Heart right ventricle (tissue), 16 donors: ENCODE data around the gene PDE4D. TPM values are rescaled to one million over a fixed set of nuclear protein-coding genes. Genes with fewer than 3 reads are reported as not detected.

ENCODE experiments used
- ATAC-seq, 8 donors: fragments of 200-7000 bp; cut with Tn5 transposase; one replicate each; pipeline ENCODE4 v1.9.1; 2020; ENCODE audit warnings: mild to moderate bottlenecking in 8 of 8, moderate library complexity in 8 of 8, moderate number of reproducible peaks in 1 of 8
- DNase-seq, 2 donors: peaks; one replicate each; pipeline ENCODE4 v3.0.0-alpha.2; 2020
- H3K27ac ChIP-seq, 10 donors: fragments of 200-600 bp; sonication (generic) in 2 of 10; one replicate each; pipeline versions ENCODE4 v1.5.0 to v1.8.0; 2020 to 2022; ENCODE audit warnings: mild to moderate bottlenecking in 3 of 10
- H3K27me3 ChIP-seq, 7 donors: fragments of 200-600 bp; one replicate each; pipeline ENCODE4 v1.8.0; 2021 to 2022; ENCODE audit warnings: mild to moderate bottlenecking in 2 of 7
- H3K36me3 ChIP-seq, 9 donors: fragments of 200-600 bp; sonication (generic) in 1 of 9; one replicate each; pipeline versions ENCODE4 v1.5.0 to v1.8.0; 2020 to 2022; ENCODE audit warnings: mild to moderate bottlenecking in 2 of 9
- H3K4me1 ChIP-seq, 9 donors: fragments of 200-600 bp; sonication (generic) in 1 of 9; one replicate each; pipeline versions ENCODE4 v1.5.0 to v1.8.0; 2020 to 2022; ENCODE audit warnings: mild to moderate bottlenecking in 4 of 9
- H3K4me3 ChIP-seq, 10 donors: fragments of 200-600 bp; sonication (generic) in 2 of 10; one replicate each; pipeline versions ENCODE4 v1.5.0 to v1.8.0; 2020 to 2022; ENCODE audit warnings: mild to moderate bottlenecking in 7 of 10, moderate library complexity in 2 of 10
- H3K9me3 ChIP-seq, 11 donors: fragments of 200-600 bp in 10 of 11; sonication (generic) in 2 of 11; one replicate each; pipeline versions ENCODE4 v1.5.0 to v1.8.0; 2013 to 2022; ENCODE audit warnings: mild to moderate bottlenecking in 2 of 11, control low read depth in 1 of 11, moderate library complexity in 1 of 11
- WGBS, 2 donors: extraction: QIAGEN DNeasy Blood & Tissue Kit; methylation state at CpG; one replicate each; pipeline ENCODE4 v1.1.7; 2013; ENCODE audit warnings: inconsistent platforms in 1 of 2; 5-methylcytosine and 5-hydroxymethylcytosine counted together
- intact Hi-C, 10 donors: fragments of 100-400 bp; cut with DNase I; formaldehyde crosslinking; loops; one replicate each; pipeline versions ENCODE4 v1.11.1 to v1.14.2; 2022
- polyA plus RNA-seq, 2 donors: library from polyadenylated mRNA; stranded (reverse); fragments of 200-250 nt; gene quantifications; one replicate each; pipeline ENCODE4 v1.2.3, GENCODE V29; 2013
- total RNA-seq, 10 donors: library from RNA; stranded (reverse); fragmentation: NEBNext Ultra II Directional in 3 of 10; extraction: Animal tissue kit (Norgen Biotek cat#: 25700) in 3 of 10; gene quantifications; one replicate each; pipeline versions ENCODE4 v1.2.1 to v1.2.4, GENCODE V29; 2021 to 2023
- TF ChIP-seq, protein P1 (sequence below), 9 donors: fragments of 200-600 bp; sonication (generic) in 2 of 9; IDR thresholded peaks; one replicate each; pipeline versions ENCODE4 v1.5.0 to v1.8.0; 2021 to 2022; ENCODE audit warnings: antibody characterized with exemption in 9 of 9, mild to moderate bottlenecking in 5 of 9, moderate library complexity in 1 of 9
- donor health status: Arrhythmogenic right ventricular cardiomyopathy.
- donor health status: ischemic (EF 13 %, LVEDD 7.1; RV severe dilation, severe dysfunction).
- donor health status: healthy with polysubstance abuse.
- donor health status: DM: no; HTN: yes; CAD: no.
- donor health status: DM: no; HTN: no; CAD: no.
- donor health status: ischemic (EF 25% LVEDD 6.9; RV normal size, moderate dysfunction).
- donor health status: ischemic (EF 25% LVEDD 5.7; RV mildly dilated, moderate dysfunction).
- donor health status: healthy.
- donor health status: DM: yes; HTN: yes; CAD: no.
- donor health status: Ischemic cardiomyopathy.
- donor health status: ischemic (EF 35%, LVEDD 5.7; RV mildly dilated, moderate dysfunction).
- donor health status: nonischemic (EF 11% LVEDD 7.7; RV severe dilation, severe dysfunction).
- donor health status: DM: yes; HTN: yes; CAD: no.
- donor health status: PGD.
- donor health status: ischemic (EF 29% LVEDD 5.4; RV normal size, mild dysfunction).
- donor health status: nonischemic (EF 23%, LVEDD 6.1; RV moderate dilation, normal function).

The PDE4D gene
- total and polyA plus RNA-seq, 12 donors = 5.8 to 83.2 (median 39.5) TPM

DNA sequence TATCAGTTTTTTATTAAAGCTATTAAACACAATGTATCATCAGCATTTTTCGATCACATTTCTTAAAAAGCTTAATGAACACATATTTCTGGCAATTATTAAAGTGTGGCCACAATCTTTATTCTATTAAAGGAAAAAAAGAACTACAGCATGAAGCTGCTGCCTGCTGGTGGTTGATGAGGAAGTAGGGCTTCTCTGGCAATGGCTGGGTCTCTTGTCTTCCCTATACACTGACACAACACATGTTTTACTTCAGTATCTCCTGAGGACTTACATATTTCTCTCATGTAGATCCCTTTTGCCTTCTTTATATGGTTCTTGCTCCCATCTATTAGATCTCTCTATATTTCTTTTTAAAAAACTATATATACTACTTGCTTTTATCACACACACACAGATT, 719.9 kb downstream of the PDE4D start:
- Histone ChIP-seq H3K4me1 (peaks cover 0 to 22% (median 0%) of the 10 kb centered on the region in 9 donors), H3K27me3 (no peaks in the 10 kb centered on the region), H3K36me3 (peaks cover 0 to 16% (median 0%) of the 10 kb centered on the region in 9 donors), H3K9me3 (no peaks in the 10 kb centered on the region), H3K4me3 (no peak overlapping the region), H3K27ac (no peak overlapping the region)
- DNase-seq = no peak
- 84 to 94% methylated on average over 1 of the region's 1 CpG for WGBS, 2 donors
- TF ChIP-seq, protein P1, sequence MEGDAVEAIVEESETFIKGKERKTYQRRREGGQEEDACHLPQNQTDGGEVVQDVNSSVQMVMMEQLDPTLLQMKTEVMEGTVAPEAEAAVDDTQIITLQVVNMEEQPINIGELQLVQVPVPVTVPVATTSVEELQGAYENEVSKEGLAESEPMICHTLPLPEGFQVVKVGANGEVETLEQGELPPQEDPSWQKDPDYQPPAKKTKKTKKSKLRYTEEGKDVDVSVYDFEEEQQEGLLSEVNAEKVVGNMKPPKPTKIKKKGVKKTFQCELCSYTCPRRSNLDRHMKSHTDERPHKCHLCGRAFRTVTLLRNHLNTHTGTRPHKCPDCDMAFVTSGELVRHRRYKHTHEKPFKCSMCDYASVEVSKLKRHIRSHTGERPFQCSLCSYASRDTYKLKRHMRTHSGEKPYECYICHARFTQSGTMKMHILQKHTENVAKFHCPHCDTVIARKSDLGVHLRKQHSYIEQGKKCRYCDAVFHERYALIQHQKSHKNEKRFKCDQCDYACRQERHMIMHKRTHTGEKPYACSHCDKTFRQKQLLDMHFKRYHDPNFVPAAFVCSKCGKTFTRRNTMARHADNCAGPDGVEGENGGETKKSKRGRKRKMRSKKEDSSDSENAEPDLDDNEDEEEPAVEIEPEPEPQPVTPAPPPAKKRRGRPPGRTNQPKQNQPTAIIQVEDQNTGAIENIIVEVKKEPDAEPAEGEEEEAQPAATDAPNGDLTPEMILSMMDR (IDR thresholded peaks at IDR 0.05) = peak in 3 of 9 donors; percentile 25 to 37 (median 30)
- ATAC-seq = peak in 5 of 8 donors; percentile 44 to 56 (median 45)
- intact Hi-C loops = loop anchor here in 7 of 10 donors (5.0 to 10.0 kb wide), 6 partner anchors 46 to 289 kb away; no protein-coding TSS in a partner anchor

DNA sequence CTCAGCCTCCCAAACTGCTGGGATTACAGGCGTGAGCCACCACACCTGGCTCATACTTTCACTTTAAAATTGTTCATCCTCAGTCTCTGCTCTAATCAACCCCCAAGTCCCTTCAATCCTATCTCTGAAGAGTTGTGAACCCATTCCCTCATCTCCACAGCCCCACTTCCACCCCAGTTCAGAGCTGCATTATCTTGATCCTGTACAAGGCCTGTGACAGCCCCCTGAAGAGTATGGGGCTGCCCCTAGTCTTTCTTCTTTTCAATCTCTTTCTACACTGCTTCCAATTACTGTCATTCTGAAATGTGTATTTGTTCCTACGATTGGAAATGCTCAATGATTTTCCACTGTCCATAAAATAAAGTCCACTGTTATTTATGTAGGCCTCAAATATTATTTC, 722.4 kb downstream of the PDE4D start:
- no peak for DNase-seq
- Histone ChIP-seq H3K4me3 (no peak overlapping the region), H3K36me3 (no peaks in the 10 kb centered on the region), H3K9me3 (no peaks in the 10 kb centered on the region), H3K27ac (no peak overlapping the region), H3K27me3 (no peaks in the 10 kb centered on the region), H3K4me1 (peaks cover 0 to 22% (median 0%) of the 10 kb centered on the region in 9 donors)
- TF ChIP-seq, protein P1 (IDR thresholded peaks at IDR 0.05) = no peak
- intact Hi-C loops = loop anchor here in 7 of 10 donors (5.0 to 10.0 kb wide), 6 partner anchors 44 to 286 kb away; no protein-coding TSS in a partner anchor
- ATAC-seq = no peak
- WGBS, 2 donors = 78 to 92% methylated on average over 2 of the region's 2 CpGs

DNA sequence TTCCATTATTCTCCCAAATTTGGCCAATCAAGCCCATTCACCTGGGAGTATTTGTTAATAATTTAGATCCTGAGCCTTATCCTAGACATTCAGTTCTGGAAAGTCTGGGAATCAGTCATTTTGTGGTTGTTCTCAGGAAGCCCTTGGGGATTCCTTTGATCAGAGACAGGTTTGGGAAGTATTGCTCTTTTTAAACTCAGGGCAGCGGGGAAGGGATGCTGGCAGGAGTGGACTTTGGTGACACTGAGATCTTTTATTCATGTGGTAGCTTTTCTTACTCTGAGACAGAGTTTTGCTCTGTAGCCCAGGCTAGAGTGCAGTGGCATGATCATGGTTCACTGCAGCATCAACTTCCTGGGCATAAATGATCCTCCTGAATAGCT, 723.8 kb downstream of the PDE4D start:
- no peaks in the 10 kb centered on the region for H3K9me3 ChIP-seq
- H3K4me1 ChIP-seq = peaks cover 0 to 22% (median 0%) of the 10 kb centered on the region in 9 donors
- intact Hi-C loops = loop anchor here in 8 of 10 donors (5.0 to 10.0 kb wide), 7 partner anchors 42 to 285 kb away; no protein-coding TSS in a partner anchor
- WGBS, 2 donors = 97 to 100% methylated on average over 1 of the region's 1 CpG
- DNase-seq (no peak), ATAC-seq (no peak)
- H3K36me3 ChIP-seq = no peaks in the 10 kb centered on the region
- H3K4me3 ChIP-seq = no peak overlapping the region
- no peak overlapping the region for H3K27ac ChIP-seq
- H3K27me3 ChIP-seq = no peaks in the 10 kb centered on the region
- TF ChIP-seq, protein P1 (IDR thresholded peaks at IDR 0.05) = no peak

- Histone ChIP-seq H3K36me3 (no peaks in the 10 kb centered on the region), H3K27ac (no peak overlapping the region), H3K9me3 (no peaks in the 10 kb centered on the region), H3K4me1 (peaks cover 0 to 19% (median 0%) of the 10 kb centered on the region in 9 donors), H3K27me3 (no peaks in the 10 kb centered on the region), H3K4me3 (no peak overlapping the region)
- TF ChIP-seq, protein P1 (IDR thresholded peaks at IDR 0.05) = no peak
- ATAC-seq (peak in 1 of 8 donors; percentile 39), DNase-seq (no peak)
- intact Hi-C loops = loop anchor here in 3 of 10 donors (5.0 kb wide), 2 partner anchors 132 to 277 kb away; no protein-coding TSS in a partner anchor
- WGBS, 2 donors = 58 to 63% methylated on average over 7 of the region's 7 CpGs
Measured at GRCh38 chr5:59169081-59169767, 724.3 kb downstream of the PDE4D start.
